IMR-90 (cell line): ENCODE measurements around the gene FAM78A. TPM values are rescaled to one million over a fixed set of nuclear protein-coding genes. Genes with fewer than 3 reads are reported as not detected.

Experiments
- polyA plus RNA-seq, 3 experiments: library from polyadenylated mRNA; depleted of rRNA; stranded (reverse); fragments of >200 nt; gene quantifications; 2 replicates each; pipeline ENCODE4 v1.2.3, GENCODE V29; 2012; ENCODE audit warnings: low replicate concordance in 1 of 3
- total RNA-seq: library from RNA; depleted of rRNA; stranded (reverse); fragments of >200 nt; gene quantifications from 2 replicates; pipeline ENCODE4 v1.2.3, GENCODE V29; 2012; rRNA removed

The FAM78A gene
- total and polyA plus RNA-seq, 2 of the 4 experiments (the other 2 are of a cell fraction): 0.18 to 0.27 TPM

Other genes starting within 250 kb of the FAM78A start
- 0.18 and 0.28 TPM in 2 replicates for gene AIF1L, start 180.0 kb downstream of the FAM78A start, total RNA-seq
- gene AIF1L, start 180.0 kb downstream of the FAM78A start, polyA plus RNA-seq (2012; rRNA removed): 0.09 and 0.19 TPM in 2 replicates
- gene NUP214, start 150.9 kb downstream of the FAM78A start, total RNA-seq: 6.9 and 7.9 TPM in 2 replicates
- 13.3 and 13.4 TPM in 2 replicates for gene NUP214, start 150.9 kb downstream of the FAM78A start, polyA plus RNA-seq (2012; rRNA removed)
- gene PLPP7, start 13.2 kb upstream of the FAM78A start, total RNA-seq: 0.54 and 0.56 TPM in 2 replicates
- gene PLPP7, start 13.2 kb upstream of the FAM78A start, polyA plus RNA-seq (2012; rRNA removed): 1.2 TPM in 2 replicates
- 19.4 and 22.2 TPM in 2 replicates for gene PRRC2B, start 117.6 kb upstream of the FAM78A start, total RNA-seq
- gene PRRC2B, start 117.6 kb upstream of the FAM78A start, polyA plus RNA-seq (2012; rRNA removed): 39.1 and 46.5 TPM in 2 replicates
- 24.2 and 25.0 TPM in 2 replicates for gene POMT1, start 226.4 kb upstream of the FAM78A start, total RNA-seq
- 34.7 and 36.5 TPM in 2 replicates for gene POMT1, start 226.4 kb upstream of the FAM78A start, polyA plus RNA-seq (2012; rRNA removed)